Right ventricle myocardium superior (tissue), 1 donor: ENCODE measurements around the gene GPER1. TPM values are rescaled to one million over a fixed set of nuclear protein-coding genes. Genes with fewer than 3 reads are reported as not detected.
"Not testable (repeated sequence)": the region's sequence is repeated elsewhere in the genome, so short reads cannot be mapped to it uniquely, and the experiment has no call there.

ENCODE experiments used
- ATAC-seq: fragments of 200-7000 bp; cut with Tn5 transposase; one replicate; pipeline ENCODE4 v1.9.1; 2020; ENCODE audit warnings: mild to moderate bottlenecking; ENCODE audit not compliant: poor library complexity
- DNase-seq: peaks from one replicate; pipeline ENCODE4 v3.0.0-alpha.2; 2020
- intact Hi-C: fragments of 100-400 bp; cut with DNase I; formaldehyde crosslinking; loops from one replicate; pipeline ENCODE4 v1.11.2; 2022
- long read RNA-seq: library from polyadenylated mRNA; unstranded; transcript quantifications from one replicate; pipeline ENCODE4 v2.0.0, GENCODE V29; 2021
- total RNA-seq: library from RNA; stranded (reverse); fragmentation: NEBNext Ultra II Directional; extraction: Animal tissue kit (Norgen Biotek cat#: 25700); gene quantifications from one replicate; pipeline ENCODE4 v1.2.1, GENCODE V29; 2021
- donor health status: DM: no; HTN: yes; CAD: no; lungs with severe emphysema.

GPER1 gene
- 2.5 TPM for total RNA-seq
- long read RNA-seq, transcript GPER1-202 (2 exons, 2,639 nt) = major isoform, 12 of 16 reads
- long read RNA-seq, partial matches to known transcripts = 0 of 16 reads
- long read RNA-seq, other reads (novel, unspliced or antisense) = 1 of 16 reads

GRCh38 chr7:1087952-1088920 is at the start of gene GPER1:
GPER1 (plus strand) TSS chr7:1088113; CDS start chr7:1091729, 3,616 bp downstream.
- intact Hi-C loops = loop anchor here (5.0 kb wide), 1 partner anchor 34 kb away; no protein-coding TSS in a partner anchor
- DNase-seq (peak; percentile 77), ATAC-seq (peak; percentile 80)

DNA sequence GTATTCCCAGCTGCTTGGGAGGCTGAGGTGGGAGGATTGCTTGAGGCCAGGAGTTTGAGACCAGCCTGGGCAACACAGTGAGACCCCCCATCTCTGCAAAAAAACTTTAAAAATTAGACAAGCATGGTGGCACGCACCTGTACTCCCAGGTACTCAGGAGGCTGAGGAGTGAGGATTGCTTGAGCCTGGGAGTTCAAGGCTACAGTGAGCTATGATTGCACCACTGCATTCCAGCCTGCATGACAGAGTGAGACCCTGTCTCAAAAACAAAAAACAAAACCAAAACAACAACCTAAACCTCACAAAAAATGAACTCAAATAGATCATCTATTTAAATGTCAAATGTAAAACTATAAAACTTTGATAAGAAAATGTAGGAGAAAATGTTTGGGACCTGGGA is 47.7 kb upstream of the GPER1 start:
- DNase-seq, intact Hi-C loops, ATAC-seq: not testable (repeated sequence)

DNA sequence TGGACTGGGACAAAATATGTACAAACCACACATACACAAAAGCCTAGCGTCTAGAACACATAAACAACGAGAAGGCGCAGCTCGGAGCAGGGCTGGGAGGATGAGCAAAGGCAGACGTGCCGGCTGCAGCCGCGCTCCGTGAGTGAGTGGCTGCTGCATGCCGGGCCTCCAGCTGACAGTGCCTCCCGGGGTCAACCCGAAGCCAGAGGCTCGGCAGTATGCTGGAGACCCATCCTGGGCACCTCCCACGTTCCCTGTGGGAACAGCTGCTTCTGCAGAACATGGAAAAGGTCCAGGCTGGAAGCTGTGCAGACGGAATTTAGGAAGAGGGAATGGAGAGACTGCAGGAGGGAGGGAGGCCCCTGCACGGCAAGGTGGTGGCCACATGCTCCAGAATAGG is 47.1 kb upstream of the GPER1 start:
- DNase-seq (no peak), ATAC-seq (no peak)
- intact Hi-C loops = no loop called here

GRCh38 chr7:1041551-1042491 is 46.1 kb upstream of the GPER1 start:
- ATAC-seq (no peak), DNase-seq (no peak)
- intact Hi-C loops = no loop called here

DNA sequence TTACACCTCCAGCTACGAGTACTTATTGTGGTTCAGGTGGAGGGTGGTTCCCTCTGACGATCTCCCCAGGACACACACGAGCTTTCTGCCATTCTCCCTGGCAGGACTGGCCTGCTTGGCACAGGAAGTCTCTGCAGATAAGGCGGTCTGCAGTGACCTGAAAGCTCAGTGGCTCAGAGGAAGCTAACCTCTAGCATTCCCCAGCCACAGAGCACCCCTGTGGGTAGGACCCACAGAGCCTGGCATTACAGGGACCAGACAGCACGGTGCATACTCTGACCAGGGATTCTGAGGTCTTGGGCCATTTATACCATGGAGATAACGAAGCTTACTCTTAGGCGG is 45.5 kb upstream of the GPER1 start:
- peak; percentile 28 for ATAC-seq
- DNase-seq = no peak
- intact Hi-C loops = no loop called here

GRCh38 chr7:1043552-1044188 is 44.2 kb upstream of the GPER1 start:
- intact Hi-C loops = no loop called here
- ATAC-seq (peak; percentile 6), DNase-seq (peak; percentile 45)

DNA sequence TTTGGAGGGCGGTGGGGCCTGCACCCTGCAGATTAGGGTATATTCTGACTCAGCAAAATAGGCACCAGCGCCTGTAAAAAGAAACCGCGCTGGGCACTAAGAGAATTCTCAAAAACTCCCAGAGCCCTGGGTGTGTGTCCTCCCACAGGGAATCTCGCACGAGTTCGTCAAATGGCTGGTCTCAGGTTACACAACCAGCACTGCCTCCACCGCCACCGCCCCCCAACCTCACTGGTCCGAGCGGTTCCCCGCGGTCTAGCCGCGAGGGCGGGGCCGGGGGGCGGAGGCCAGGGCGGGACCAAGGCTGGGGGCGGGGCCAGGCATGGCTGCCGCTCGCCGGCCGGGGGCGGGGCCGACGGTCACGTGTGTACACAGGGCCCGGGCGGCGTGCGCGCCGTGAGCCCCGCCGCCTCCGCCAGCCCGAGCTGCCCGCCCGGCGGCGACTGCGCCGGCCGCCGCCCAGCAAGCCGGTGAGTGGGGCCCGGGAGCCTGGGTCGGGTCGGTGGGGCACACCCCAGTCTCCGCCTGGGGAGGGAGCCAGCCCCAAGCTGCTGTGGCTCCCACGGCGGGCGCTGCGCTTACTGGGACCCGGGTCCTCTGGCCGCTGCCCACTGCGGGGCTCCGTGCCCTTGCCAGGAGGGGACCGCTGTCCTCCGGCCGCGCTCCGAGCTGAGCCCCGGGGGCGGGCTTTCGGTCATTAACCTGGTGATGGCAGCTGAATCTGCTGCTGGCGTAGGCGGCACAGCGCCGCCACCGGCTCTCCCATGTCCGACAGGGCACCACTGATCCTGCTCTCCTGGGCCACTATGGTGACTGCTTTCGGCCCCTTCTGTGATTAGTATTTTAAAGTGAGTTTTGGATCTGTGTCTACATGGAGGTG is 43.5 kb upstream of the GPER1 start, which contains the start of gene GPR146:
Gene GPR146, plus strand, starts transcription at position 358 of the 880 bp plus-strand sequence. CDS start 12,970 bp downstream, outside the sequence.
- peak; percentile 98 for DNase-seq
- ATAC-seq = peak; percentile 96
- intact Hi-C loops = no loop called here

DNA sequence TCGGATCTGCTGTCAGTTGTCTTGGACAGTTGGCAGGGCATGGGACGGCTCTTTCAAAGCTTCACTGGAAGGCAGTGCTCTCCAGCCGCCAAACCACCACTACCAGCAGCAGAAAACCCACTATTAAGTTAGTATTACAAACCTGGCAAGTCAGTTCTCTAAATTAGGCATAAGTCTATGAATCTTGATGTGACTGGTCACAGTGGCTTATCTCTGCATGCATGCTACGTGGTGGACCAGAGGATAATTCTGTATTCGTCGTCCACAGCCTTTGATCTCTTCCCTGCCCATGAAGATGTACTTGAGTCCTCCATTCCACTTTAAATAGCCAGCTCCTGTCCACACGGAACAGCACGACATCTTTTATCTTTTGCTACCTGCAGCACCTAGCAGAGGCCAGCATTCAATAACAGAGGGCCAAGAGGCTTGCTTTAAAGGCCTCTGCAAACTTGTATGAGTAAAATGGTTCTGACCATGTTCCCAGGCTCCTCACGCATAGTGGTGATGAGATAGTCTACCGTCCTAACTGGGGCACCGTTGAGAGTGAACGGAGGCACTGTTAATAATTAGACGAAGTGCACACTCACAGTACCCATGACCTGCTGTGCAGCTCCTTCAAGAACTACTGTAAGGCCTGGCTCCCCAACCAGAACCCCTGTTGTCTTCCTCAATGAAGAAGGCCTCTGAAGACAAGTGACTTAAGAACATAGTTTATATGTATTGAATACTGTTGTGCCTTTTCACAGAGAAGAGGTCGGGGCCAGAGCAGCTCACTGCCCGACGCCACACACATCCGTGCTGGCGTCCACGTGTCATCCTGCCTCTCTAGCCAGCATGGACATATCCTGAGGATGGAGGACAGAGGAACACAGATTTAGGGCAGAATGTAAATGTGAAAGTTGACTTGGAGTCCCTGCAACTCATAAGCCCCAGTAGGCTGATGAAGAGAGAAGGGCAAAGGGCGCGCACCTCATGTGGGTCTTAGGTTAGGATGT is 42.5 kb upstream of the GPER1 start:
- intact Hi-C loops = no loop called here
- ATAC-seq (no peak), DNase-seq (no peak)

DNA sequence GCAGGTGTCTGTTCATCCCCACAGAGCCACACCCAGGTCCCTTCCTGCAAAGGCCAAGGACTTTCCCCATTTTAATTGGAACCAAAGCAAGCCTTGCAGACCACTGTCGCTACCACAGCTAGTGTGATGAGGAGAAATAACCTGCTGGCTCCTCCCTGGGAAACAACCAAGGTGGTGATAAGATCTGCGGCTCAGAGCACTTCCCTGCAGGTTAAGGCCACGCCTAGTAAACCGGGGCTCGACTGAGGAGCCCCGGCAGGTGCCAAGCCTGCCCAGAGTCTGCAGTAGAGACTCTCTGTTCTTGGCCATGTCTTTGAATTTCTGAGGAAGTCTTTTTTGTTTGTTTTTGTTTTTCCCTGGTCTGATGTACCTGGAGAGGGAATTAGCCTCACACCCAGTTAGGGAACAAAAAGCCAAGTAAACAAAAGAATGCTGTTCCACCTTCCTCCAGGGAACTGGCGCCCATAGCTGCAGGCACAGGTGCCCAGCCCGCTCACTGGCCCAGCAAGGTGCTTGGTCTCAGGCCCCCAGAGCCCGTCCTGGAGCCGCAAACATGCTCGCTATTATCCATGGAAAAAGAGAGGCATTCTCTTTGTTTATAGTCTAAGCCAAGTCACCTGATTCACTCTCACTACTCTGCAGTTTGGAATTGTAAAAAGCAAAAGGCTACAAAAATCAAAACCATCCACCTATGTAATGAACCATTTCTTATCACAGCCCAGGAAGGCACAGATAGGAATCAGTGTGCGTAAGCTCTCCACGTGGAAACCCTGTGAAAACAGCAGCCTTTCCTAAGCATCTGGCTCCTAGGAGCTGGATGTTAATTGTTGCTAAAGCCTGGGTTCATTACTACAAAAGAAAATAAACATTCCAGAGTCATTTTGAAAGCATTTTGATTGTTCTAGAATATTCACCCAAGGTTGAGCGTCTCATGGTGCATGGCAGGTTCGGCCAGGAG is 40.9 kb upstream of the GPER1 start:
- DNase-seq (no peak), ATAC-seq (no peak)
- intact Hi-C loops = no loop called here

- intact Hi-C loops = no loop called here
- peak; percentile 60 for DNase-seq
These were observed 38.7 kb upstream of the GPER1 start for GRCh38 chr7:1049006-1049741.

DNA sequence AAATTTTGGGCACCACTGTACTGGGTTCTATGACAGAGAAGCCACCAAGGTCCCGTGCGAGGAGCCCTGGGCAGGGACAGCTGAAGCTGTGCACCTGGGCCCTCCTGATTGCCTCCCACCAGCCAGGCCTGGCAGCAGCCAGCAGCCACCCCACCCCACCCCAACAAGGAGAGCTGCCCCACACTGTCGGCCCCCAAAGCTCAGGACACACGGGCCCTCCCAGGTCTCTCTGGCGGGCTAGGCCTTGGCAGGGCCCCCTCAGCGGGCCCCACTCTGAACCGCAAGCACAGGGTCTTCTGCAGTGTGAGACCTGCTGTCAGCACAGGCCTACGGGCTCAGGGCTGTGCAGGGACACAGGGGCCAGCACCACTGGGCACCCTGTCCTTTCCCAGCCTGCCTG is 38.1 kb upstream of the GPER1 start:
- DNase-seq (peak; percentile 28), ATAC-seq (no peak)
- intact Hi-C loops = no loop called here

More at GRCh38 chr7:1049006-1049741, 38.7 kb upstream of the GPER1 start:
- no peak for ATAC-seq

- DNase-seq = no peak
- ATAC-seq = no peak
- intact Hi-C loops = no loop called here
These were observed 37.5 kb upstream of the GPER1 start for GRCh38 chr7:1050254-1050906.

- intact Hi-C loops = no loop called here
- no peak for ATAC-seq
- DNase-seq = peak; percentile 76
These were observed 36.8 kb upstream of the GPER1 start for GRCh38 chr7:1050956-1051690.
